Panc1 (cell line): ENCODE results near the gene BTD. TPM values are rescaled to one million over a fixed set of nuclear protein-coding genes. Genes with fewer than 3 reads are reported as not detected.

Experiments
- ATAC-seq: fragments of 200-7000 bp; cut with Tn5 transposase; 2 replicates; pipeline ENCODE4 v1.9.1; 2020; ENCODE audit warnings: mild to moderate bottlenecking, moderate library complexity
- BruUV-seq: library from RNA; stranded (reverse); fragments of 400-500 nt; replicated peaks from 2 replicates; lab custom pipeline; 2021; lab: Mats Ljungman, UMichigan
- CTCF ChIA-PET: fragments of 300-600 bp; sonication (Branson Sonifier 250); formaldehyde crosslinking; loops from one replicate; lab custom pipeline; 2022; ENCODE audit warnings: antibody characterized with exemption; lab: Charles Lee
- POLR2A ChIA-PET: fragments of 300-600 bp; sonication (Branson Sonifier 250); formaldehyde crosslinking; loops from one replicate; lab custom pipeline; 2022; ENCODE audit warnings: antibody characterized with exemption; lab: Charles Lee
- DNase-seq: peaks from one replicate; pipeline ENCODE4 v3.0.0-alpha.2; 2010; ENCODE audit warnings: low read depth, low spot score
- H3K27ac ChIP-seq: 2 replicates; pipeline ENCODE4 v1.5.1; 2011; ENCODE audit warnings: mild to moderate bottlenecking, low read length, inconsistent platforms
- H3K27me3 ChIP-seq: fragments of 200-500 bp; sonication (Bioruptor generic); 2 replicates; pipeline ENCODE4 v1.6.0; 2014; ENCODE audit warnings: low read length, inconsistent platforms; ENCODE audit not compliant: control insufficient read depth, insufficient read depth
- H3K36me3 ChIP-seq: fragments of 200-500 bp; sonication (Bioruptor generic); 2 replicates; pipeline ENCODE4 v1.5.1; 2014; ENCODE audit warnings: inconsistent platforms, mild to moderate bottlenecking, low read length, moderate library complexity; ENCODE audit not compliant: control insufficient read depth, insufficient read depth
- H3K4me1 ChIP-seq: 2 replicates; pipeline ENCODE4 v1.5.1; 2011; ENCODE audit warnings: inconsistent platforms, mild to moderate bottlenecking, low read length, moderate library complexity; ENCODE audit not compliant: control insufficient read depth, insufficient read depth
- H3K4me3 ChIP-seq, 2 experiments: 2 replicates each; pipeline ENCODE4 v1.5.1; 2011 to 2012; ENCODE audit warnings: low read depth in 2 of 2, low read length in 2 of 2, mild to moderate bottlenecking in 2 of 2, inconsistent platforms in 1 of 2, moderate library complexity in 1 of 2
- H3K9me3 ChIP-seq: fragments of 200-500 bp; sonication (Bioruptor generic); 2 replicates; pipeline ENCODE4 v1.5.1; 2014; ENCODE audit warnings: low read depth, mild to moderate bottlenecking, inconsistent platforms, low read length, moderate library complexity; ENCODE audit not compliant: control insufficient read depth, insufficient read depth
- POLR2AphosphoS5 ChIP-seq: IDR thresholded peaks from 2 replicates; pipeline ENCODE4 v1.6.1; 2012; ENCODE audit warnings: mild to moderate bottlenecking, low read depth, low read length, moderate library complexity
- SIN3A ChIP-seq: IDR thresholded peaks from 2 replicates; pipeline ENCODE4 v1.6.1; 2012; ENCODE audit warnings: low read depth, mild to moderate bottlenecking, low read length, moderate library complexity, borderline replicate concordance; ENCODE audit not compliant: insufficient read depth
- TCF7L2 ChIP-seq: IDR thresholded peaks from 2 replicates; pipeline ENCODE4 v1.6.1; 2011; ENCODE audit warnings: mild to moderate bottlenecking, low read depth, low read length, inconsistent platforms
- in situ Hi-C: cut with HindIII; loops from 2 replicates; pipeline ENCODE4 v1.10.0; 2016; ENCODE audit warnings: low sequenced_read_pairs, low pct_unique_long_range_greater_than_20kb
- intact Hi-C: fragments of 100-400 bp; cut with micrococcal nuclease; formaldehyde crosslinking; loops from one replicate; pipeline ENCODE4 v1.10.0; 2022; ENCODE audit not compliant: unreplicated experiment
- total RNA-seq: library from RNA; stranded (reverse); gene quantifications from one replicate; pipeline ENCODE4 v1.2.1, GENCODE V29; 2021; ENCODE audit not compliant: unreplicated experiment
- TF ChIP-seq, protein P1 (sequence below), 2 experiments: IDR thresholded peaks; 2 replicates each; pipeline ENCODE4 v1.6.1; 2011 to 2012; ENCODE audit warnings: low read depth in 2 of 2, control low read depth in 1 of 2, low read length in 1 of 2, mild to moderate bottlenecking in 1 of 2, moderate library complexity in 1 of 2; ENCODE audit not compliant: insufficient read depth in 1 of 2
- TF ChIP-seq, protein P2 (sequence below): fragments of 450-650 bp; IDR thresholded peaks from 2 replicates; pipeline ENCODE4 v1.5.1; 2017; ENCODE audit warnings: mild to moderate bottlenecking

Gene BTD
- total RNA-seq, 1 experiment from 2014 or later = 22.7 TPM

DNA sequence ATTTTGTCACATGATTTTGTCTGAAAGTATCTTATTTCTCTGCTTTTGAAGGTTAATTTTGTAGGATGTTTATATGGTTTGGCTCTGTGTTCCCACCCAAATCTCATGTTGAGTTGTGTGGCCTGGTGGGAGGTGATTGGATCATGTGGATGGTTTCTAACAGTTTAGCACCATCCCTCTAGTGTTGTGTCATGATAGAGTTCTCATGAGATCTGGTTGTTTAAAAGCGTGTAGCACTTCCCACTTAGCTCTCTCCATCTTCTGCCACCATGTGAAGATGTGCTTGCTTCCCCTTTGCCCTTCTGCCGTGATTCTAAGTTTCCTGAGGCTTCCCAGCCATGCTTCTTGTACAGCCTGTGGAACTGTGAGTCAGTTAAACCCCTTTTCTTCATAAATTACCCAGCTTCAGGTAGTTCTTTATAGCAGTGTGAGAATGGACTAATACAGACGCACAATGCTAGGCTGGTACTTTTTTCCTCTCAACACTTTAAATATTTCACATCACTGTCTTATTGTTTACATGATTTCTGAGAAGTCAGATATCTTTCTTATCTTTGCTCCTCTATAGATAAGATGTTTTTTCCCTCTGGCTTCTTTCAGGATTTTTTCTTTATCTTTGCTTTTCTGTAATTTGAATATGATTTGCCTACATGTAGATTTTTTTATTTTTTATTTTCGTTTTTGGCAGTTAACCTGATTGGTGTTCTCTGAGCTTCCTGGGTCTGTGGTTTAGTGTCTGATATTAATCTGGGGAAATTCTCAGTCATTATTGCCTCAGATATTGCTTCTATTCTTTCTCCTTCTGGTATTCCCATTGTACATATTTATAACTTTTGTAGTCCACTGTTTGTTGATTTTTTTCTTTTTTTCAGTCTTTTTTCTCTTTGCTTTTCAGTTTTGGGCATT lies 22.2 kb downstream of the BTD start:
- Histone ChIP-seq H3K27me3 (no peaks in the 10 kb centered on the region), H3K9me3 (peaks cover 3% of the 10 kb centered on the region; the same call in 1 of the 2 replicates), H3K4me3 (no peak overlapping the region), H3K27ac (peak overlapping the region; percentile 29; the same call in 1 of the 2 replicates), H3K4me1 (no peaks in the 10 kb centered on the region), H3K36me3 (no peaks in the 10 kb centered on the region)
- intact Hi-C loops (no loop called here), in situ Hi-C loops (no loop called here)
- ChIA-PET POLR2A (interaction anchor here (0.7 kb wide), 1 partner anchor 225 kb away, joined by 3 read pairs; no protein-coding TSS in a partner anchor), CTCF (no interaction called here)
- BruUV-seq = no TSS peak
- TF ChIP-seq POLR2AphosphoS5 (no peak), SIN3A (no peak), TCF7L2 (no peak)
- TF ChIP-seq, protein P1, sequence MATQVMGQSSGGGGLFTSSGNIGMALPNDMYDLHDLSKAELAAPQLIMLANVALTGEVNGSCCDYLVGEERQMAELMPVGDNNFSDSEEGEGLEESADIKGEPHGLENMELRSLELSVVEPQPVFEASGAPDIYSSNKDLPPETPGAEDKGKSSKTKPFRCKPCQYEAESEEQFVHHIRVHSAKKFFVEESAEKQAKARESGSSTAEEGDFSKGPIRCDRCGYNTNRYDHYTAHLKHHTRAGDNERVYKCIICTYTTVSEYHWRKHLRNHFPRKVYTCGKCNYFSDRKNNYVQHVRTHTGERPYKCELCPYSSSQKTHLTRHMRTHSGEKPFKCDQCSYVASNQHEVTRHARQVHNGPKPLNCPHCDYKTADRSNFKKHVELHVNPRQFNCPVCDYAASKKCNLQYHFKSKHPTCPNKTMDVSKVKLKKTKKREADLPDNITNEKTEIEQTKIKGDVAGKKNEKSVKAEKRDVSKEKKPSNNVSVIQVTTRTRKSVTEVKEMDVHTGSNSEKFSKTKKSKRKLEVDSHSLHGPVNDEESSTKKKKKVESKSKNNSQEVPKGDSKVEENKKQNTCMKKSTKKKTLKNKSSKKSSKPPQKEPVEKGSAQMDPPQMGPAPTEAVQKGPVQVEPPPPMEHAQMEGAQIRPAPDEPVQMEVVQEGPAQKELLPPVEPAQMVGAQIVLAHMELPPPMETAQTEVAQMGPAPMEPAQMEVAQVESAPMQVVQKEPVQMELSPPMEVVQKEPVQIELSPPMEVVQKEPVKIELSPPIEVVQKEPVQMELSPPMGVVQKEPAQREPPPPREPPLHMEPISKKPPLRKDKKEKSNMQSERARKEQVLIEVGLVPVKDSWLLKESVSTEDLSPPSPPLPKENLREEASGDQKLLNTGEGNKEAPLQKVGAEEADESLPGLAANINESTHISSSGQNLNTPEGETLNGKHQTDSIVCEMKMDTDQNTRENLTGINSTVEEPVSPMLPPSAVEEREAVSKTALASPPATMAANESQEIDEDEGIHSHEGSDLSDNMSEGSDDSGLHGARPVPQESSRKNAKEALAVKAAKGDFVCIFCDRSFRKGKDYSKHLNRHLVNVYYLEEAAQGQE (IDR thresholded peaks at IDR 0.05; ENCODE audit: insufficient read depth in 1 of 2, low read depth in 2 of 2, low read length in 1 of 2) = no peak
- TF ChIP-seq, protein P2, sequence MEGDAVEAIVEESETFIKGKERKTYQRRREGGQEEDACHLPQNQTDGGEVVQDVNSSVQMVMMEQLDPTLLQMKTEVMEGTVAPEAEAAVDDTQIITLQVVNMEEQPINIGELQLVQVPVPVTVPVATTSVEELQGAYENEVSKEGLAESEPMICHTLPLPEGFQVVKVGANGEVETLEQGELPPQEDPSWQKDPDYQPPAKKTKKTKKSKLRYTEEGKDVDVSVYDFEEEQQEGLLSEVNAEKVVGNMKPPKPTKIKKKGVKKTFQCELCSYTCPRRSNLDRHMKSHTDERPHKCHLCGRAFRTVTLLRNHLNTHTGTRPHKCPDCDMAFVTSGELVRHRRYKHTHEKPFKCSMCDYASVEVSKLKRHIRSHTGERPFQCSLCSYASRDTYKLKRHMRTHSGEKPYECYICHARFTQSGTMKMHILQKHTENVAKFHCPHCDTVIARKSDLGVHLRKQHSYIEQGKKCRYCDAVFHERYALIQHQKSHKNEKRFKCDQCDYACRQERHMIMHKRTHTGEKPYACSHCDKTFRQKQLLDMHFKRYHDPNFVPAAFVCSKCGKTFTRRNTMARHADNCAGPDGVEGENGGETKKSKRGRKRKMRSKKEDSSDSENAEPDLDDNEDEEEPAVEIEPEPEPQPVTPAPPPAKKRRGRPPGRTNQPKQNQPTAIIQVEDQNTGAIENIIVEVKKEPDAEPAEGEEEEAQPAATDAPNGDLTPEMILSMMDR = no peak
- DNase-seq (no peak), ATAC-seq (no peak)

DNA sequence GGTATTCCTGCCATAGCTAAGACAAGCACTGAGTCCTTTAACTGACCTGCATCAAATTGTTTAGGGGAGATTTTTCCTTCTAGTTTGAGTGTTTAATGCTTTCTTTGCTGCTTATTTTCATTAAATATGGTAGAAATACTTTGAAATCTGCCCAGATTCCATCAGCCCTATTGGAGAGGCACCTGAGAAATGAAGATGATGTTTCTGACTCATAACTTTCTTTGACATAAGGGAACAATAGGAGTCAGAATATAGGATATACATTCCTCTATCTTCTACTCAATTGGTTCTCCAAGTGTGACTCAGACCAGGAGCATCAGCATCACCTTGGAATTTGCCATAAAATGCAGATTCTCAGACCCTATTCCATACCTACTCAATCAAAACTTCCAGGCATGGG lies 27.4 kb downstream of the BTD start:
- in situ Hi-C loops = no loop called here
- peaks cover 43% of the 10 kb centered on the region for H3K4me1 ChIP-seq
- CTCF ChIA-PET = no interaction called here

More for the DNA sequence above, 27.4 kb downstream of the BTD start:
- no TSS peak for BruUV-seq
- POLR2A ChIA-PET = no interaction called here
- DNase-seq (no peak), ATAC-seq (no peak)
- no peaks in the 10 kb centered on the region for H3K9me3 ChIP-seq
- intact Hi-C loops = no loop called here
- no peak for TF ChIP-seq TCF7L2
- no peak for TF ChIP-seq POLR2AphosphoS5
- TF ChIP-seq, protein P1 (IDR thresholded peaks at IDR 0.05; ENCODE audit: insufficient read depth in 1 of 2, low read depth in 2 of 2, low read length in 1 of 2) = no peak
- no peak for TF ChIP-seq SIN3A
- TF ChIP-seq, protein P2 = no peak
- H3K36me3 ChIP-seq = no peaks in the 10 kb centered on the region
- H3K4me3 ChIP-seq = no peak overlapping the region
- H3K27ac ChIP-seq = peak overlapping the region; percentile 99
- H3K27me3 ChIP-seq = no peaks in the 10 kb centered on the region
